Cerebellar nuclear complex (tissue), 1 donor: ENCODE measurements around the gene IL1RL2.

Source experiments
- DNase-seq, 2 experiments: peaks; one replicate each; lab custom pipeline; 2025; lab: John Stamatoyannopoulos, UW

IL1RL2 gene

DNA sequence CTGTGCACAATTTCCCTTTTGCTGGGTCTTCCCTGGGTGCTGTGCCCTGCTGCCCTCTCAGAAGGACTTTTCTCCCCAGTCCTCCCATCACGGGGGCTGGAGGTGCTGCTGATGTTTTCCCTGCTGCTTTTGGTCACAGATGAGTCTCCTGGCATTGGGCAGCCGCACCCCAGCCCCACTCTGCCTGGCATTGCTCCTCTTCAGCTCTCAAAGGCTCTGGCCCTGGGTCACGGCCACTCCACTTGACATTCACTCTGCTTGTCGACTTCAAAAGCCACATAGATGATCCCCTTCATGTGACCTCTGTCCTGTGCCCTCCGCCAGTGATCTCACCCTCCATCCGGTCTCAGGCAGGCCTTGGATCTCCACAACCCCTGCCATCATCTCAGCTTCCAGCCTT lies 81.0 kb downstream of the IL1RL2 start:
- DNase-seq = no peak

DNA sequence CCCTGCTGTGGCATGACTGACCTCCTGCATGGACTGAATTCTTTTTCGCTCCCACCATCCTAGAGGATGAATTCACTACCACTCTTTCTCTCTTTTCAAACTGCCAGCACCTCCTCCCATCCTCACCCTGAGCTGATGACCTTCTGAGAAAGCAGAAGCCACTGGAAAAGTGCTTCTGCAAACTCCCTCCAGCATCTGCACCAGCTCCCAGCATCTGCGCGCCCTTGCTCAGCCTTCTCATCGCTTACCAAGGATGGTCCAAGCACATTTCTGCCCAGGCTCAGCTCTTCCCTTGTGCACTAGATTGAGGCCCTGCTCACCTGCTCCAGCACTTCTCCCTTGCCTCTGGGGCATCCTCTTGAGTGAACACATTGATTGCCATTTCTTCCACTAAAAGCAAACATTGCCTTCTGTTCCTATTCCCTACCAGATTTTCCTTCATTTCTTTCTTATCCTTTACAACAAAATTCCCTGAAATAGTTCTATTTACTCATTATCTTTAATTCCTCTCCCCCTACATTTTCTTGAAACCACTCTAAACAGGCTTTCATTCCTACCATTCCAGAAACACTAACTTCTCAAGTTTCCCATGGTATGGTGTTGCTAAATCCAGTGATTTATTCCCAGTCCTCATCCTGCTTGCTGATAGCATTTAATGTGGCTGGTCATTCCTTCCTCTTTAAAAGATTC lies 81.8 kb downstream of the IL1RL2 start:
- DNase-seq = no peak

DNA sequence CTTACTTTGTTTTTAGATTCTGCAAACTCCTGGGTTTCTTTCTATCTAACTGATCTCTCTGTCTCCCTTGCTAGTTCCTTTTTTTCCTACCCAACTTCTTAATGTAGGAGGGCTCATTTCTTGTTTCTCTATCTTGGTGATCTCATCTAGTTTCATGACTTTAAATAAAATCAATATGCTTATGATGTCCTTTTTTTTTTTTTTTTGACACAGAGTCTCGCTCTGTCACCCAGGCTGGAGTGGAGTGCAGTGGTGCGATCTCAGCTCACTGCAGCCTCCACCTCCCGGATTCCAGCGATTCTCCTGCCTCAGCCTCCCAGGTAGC lies 82.3 kb downstream of the IL1RL2 start:
- DNase-seq = no peak

DNA sequence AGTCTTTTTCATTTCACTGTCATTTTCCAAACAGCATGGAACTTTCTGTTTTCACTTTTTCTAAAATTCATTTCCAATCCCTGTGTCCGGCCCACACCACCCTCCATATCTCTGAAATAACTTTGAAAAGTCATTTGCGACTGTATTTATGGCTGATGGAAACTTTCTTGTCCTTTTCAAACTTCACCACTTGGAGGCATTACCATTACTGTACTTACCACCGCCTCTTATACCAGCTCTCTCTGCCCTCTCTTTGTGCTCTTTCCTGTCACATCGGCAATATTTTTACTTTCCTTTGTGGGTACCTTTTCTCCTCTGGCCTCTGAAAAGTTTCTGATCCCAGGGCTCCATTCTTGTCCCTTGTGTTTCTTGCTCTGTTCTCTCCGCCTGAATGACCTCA lies 85.0 kb downstream of the IL1RL2 start:
- no peak for DNase-seq

DNA sequence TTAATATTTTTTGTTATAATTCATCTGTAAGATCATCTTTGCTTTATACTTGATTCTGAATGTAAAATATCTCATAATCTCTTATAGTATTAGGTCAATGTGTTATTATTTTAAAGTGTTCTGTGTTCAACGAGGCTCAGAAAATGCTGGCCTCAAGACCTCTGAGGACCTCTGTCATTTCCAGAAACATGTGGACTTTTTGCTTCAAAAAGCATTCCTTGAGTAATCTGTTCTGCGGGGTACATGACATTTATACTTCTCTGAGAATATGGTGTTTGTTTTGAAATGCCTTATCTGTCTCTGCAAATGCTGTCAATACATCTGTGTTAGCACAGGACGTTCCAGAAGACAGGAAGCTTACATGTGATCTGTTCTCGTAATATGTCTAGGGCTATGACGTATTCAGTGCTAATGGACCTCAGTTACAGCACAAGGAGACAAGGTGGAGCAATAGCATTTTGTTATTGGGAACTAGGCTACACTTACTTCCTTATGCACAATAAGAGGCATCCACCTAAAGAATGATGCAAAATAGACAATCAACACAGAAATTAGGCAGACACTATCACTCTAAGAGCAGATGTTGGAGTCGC lies 86.9 kb downstream of the IL1RL2 start:
- DNase-seq = no peak

DNA sequence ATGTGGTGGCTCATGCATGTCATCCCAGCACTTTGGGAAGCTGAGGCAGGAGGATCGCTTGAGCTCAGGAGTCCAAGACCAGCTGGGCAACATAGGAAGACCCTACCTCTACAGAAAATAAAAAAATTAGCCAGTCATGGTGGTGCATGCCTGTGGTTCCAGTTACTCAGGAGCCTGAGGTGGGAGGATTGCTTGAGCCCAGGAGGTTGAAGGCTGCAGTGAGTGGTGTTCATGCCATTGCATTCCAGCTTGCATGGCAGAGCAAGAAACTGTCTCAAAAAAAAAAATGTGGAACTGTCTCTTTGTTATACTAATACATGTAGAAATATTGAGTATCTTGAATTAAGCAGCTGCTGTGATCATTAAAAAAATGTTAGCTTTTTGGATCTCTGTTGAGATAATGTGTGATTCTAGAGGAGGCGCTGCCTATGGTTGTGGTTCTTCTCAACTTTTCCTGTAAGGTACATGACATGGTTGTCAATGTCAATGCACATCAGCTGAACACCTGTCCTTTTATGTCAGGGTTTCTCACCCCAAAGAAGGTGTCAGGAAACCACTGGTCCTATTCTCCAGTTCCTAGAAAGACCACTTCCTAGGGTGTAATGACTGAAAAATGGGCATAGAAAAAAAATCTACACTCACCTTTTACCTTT lies 89.9 kb downstream of the IL1RL2 start:
- DNase-seq = no peak

DNA sequence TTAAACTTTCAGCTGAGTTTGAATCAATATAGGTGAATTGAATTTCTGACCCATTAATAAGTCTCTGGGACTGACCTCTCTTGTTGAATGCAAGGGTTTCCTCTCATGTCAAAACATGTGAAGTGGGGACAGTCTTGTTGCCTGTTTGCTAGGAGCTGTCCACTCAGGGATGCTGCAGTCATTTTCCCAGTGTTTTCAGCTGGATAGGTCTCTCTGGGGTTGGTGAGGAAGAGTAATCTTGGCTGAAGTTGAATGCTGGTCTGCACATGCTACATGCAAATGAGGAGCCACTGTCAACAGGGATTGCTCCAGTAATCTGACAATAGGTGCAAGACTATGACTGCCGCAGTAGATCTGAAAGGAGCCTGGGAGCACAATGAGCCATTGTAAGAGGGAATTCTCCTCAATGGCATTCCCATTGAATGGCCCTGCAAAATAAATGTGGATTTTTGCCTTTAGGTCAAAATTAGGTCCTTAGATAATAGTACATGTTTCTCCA lies 90.4 kb downstream of the IL1RL2 start:
- DNase-seq = no peak

DNA sequence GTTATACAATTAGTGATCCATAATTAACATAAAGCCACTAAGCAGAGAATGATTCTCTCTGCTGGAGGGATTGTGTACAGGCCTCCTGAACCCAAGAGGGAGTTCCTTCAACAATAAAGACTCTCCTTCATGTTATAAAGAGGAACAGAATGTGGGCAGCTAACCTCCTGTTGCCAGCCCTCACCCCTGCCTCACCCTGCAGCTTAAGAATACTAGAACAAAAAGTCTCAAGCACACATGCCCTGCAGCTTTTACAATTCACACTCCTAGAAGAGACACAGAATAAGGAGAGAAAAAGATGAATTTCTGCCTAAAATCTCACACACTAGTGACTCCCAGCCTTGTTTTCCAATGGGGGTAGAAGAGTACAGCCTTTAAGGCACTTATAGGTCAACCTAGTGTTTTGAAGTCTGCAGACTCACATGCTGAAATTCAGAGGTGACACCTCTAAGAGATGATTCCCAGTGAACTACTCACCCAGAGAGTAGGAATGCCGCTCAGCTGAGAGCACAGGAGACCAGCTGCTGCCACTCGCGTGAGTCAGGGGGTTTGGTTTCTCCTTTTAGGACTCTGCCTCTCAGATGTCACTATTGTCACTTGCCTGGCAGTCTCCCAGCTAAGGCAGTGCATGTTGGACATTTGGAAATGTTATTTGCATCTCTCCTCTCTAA lies 92.0 kb downstream of the IL1RL2 start:
- DNase-seq = no peak

DNA sequence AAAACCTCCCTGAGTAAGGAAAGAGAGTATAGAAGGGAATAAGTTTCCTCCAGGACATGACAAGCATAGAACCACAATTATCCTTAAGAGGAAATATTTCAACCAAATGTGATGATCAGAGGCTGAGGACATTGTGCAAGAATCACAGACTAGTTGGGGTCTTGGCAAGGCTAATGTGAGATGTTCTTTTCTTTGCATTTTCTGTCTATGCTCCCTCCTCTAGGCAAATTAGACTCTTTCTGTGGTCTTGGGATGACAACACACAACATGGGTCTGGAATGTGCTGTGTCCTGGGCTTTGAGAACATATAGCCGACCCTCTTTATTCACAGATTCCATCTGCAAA lies 92.5 kb downstream of the IL1RL2 start:
- DNase-seq = no peak

DNA sequence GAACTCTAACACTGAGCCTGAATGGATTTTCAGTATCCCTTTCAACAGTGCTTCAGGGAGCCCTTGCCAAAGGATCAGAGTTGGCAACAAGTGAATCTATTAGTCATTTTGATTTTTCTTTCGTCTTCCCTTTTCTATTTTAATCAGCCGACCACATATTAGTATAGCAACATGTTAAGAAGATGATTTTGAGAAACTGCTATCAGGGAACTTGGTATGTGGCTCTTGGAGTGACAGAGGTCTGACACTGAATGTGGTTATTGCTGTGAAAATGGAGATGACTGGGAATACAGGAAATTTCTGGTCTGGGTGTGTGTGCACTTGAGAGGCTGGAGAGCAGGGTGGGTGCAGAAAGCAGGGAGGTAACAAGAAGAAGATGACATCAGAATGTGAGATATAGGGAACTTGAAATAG lies 95.9 kb downstream of the IL1RL2 start:
- no peak for DNase-seq

DNA sequence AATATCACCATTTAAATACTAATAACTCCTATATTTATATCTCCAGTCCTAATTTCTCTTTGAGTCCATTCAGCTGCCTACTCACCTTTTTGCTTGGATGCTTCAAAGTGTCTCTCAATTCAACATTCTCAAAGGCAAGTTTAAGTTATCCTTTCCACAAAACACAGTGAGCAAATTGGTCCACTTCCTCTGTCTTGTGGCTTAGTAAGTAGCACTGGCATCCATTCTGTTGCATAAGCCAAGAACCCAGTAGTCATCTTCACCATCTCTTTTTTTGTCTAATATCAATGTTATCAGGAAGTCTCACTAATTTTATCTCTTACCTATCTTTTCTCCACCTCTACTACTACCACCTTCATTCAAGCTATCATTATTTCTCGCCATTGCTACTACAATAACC lies 97.2 kb downstream of the IL1RL2 start:
- DNase-seq = no peak

DNA sequence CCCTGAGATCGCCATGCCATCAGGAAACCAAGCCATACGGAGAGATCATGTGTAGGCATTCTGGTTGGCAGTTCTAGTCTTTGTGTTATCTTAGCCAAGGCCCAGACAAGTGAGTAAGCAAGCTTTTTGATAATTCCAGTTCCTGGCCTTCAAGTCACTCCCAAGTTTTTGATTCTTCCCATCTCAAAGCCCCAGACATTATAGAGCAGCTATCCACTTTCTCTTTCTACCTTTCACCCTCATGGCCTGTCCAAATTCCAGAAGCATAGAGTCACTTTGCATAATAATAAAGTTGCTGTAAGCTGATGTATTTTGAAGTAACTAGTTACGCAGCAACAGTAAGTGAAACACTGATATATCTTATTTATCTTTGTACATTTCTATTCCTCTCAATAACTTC lies 97.8 kb downstream of the IL1RL2 start:
- DNase-seq = no peak

DNA sequence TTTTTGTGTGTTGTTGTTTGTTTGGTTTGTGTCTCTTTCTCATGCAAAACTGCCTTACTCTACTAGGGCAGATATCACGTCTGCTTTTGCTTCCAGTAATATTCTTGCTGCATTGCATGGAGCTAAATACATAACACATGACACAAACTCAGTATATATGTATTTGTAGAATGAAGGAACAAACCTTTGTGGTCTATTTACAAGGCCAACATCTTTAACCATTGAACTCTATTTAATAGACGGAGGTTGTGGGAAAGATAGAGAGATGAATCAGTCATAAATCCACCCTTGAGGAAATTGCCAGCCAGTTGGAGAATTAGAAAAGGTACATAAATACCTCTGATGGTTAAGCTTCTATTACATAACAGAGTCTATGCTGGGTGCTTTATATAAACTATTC lies 98.5 kb downstream of the IL1RL2 start:
- DNase-seq = no peak

DNA sequence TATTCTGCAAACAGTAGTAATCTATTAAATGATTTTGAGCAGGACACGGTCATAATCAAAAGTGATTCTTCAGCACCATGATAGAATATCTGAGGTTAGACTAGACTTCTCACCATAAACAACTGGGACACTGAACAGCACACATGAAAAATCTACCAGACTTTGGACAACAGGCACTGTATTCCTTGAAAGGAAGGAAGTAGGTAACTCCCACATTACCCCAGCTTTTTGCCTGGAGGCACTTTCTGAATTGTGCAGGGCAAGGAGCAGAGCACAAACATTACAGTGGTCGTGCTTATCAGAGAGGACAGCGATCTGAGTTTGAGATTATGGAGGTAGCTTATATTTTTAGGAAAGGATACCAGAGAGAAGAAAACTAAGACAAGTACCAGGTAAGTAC lies 99.2 kb downstream of the IL1RL2 start:
- no peak for DNase-seq

DNA sequence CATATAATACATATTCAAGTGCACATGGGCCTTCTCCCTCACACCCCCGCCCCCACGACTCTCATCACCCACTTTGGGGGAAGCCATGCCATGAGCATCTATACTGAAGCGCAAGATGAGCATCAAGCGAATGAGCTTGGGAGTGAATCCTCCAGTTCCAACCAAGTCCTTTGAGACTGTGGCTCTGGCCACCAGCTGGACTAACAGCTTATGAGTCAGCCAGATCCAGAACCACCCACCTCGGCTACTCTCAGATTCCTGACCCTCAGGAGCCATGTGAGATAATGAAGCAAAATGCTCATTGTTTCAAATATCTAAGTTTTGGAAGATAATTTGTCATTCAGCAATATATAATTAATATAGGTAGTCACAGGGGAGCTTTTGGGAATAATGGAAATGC lies 102.3 kb downstream of the IL1RL2 start:
- DNase-seq = no peak
